PC-3 (cell line): ENCODE data around the gene TMEM94.

Experiments used
- EZH2 ChIP-seq: fragments of 300-600 bp; sonication (generic); IDR thresholded peaks from one replicate; pipeline ENCODE4 v1.6.1; 2017; ENCODE audit warnings: antibody characterized with exemption, mild to moderate bottlenecking, low read length; ENCODE audit not compliant: unreplicated experiment
- EZH2phosphoT487 ChIP-seq: fragments of 300-600 bp; sonication (generic); IDR thresholded peaks from 2 replicates; pipeline ENCODE4 v1.6.1; 2018; ENCODE audit warnings: mild to moderate bottlenecking, antibody characterized with exemption, low read length, borderline replicate concordance
- TF ChIP-seq, protein P1 (sequence below): fragments of 300-600 bp; sonication (generic); conservative IDR thresholded peaks from 2 replicates; pipeline ENCODE4 v1.5.1; 2017; ENCODE audit warnings: antibody characterized with exemption, low read depth, mild to moderate bottlenecking, low read length

DNA sequence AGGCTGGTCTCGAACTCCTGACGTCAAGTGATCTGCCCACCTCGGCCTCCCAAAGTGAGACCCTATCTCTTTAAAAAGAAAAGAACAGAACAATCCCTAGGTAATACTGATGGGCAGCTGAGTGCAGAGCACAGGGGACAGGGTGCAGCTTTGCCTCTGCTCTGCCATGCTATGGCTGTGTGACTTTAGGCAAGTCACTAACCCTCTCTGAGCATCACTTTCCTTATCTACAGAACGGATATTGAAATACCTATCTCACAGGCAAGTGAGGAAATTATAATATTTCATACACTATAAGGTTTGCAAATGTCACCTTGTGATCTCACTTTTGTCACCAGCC, 54.8 kb downstream of the TMEM94 start:
- TF ChIP-seq, protein P1, sequence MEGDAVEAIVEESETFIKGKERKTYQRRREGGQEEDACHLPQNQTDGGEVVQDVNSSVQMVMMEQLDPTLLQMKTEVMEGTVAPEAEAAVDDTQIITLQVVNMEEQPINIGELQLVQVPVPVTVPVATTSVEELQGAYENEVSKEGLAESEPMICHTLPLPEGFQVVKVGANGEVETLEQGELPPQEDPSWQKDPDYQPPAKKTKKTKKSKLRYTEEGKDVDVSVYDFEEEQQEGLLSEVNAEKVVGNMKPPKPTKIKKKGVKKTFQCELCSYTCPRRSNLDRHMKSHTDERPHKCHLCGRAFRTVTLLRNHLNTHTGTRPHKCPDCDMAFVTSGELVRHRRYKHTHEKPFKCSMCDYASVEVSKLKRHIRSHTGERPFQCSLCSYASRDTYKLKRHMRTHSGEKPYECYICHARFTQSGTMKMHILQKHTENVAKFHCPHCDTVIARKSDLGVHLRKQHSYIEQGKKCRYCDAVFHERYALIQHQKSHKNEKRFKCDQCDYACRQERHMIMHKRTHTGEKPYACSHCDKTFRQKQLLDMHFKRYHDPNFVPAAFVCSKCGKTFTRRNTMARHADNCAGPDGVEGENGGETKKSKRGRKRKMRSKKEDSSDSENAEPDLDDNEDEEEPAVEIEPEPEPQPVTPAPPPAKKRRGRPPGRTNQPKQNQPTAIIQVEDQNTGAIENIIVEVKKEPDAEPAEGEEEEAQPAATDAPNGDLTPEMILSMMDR: no peak
- no peak for TF ChIP-seq EZH2
- TF ChIP-seq EZH2phosphoT487: no peak
